GM18868 (cell line): Measurements from ENCODE around the gene DNAH1.

Experiments
- ATAC-seq: cut with Tn5 transposase; IDR thresholded peaks from one replicate; pipeline ENCODE4 v1.9.1; 2021; ENCODE audit warnings: mild to moderate bottlenecking, moderate library complexity; ENCODE audit not compliant: unreplicated experiment

Gene DNAH1

DNA sequence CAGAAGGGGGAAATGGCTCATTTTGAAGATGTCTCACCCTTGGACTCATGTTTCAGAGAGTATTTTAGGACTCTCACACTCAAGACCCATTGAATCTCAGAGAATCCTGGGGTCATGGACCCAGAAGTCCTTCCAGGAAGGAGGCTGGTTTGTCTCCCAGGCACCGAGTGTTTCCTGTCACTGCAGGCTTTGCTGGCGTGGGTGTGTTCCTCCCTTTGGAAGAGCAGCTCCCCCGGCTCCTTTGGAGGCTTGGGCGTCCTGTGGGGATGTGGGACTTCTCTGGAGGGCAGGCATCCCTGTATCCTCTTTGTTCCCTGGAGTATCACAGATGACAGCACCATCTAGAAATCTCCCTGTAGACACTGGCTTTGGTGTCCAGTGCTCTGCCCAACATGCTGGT is 40.0 kb downstream of the DNAH1 start:
- ATAC-seq, result no peak

DNA sequence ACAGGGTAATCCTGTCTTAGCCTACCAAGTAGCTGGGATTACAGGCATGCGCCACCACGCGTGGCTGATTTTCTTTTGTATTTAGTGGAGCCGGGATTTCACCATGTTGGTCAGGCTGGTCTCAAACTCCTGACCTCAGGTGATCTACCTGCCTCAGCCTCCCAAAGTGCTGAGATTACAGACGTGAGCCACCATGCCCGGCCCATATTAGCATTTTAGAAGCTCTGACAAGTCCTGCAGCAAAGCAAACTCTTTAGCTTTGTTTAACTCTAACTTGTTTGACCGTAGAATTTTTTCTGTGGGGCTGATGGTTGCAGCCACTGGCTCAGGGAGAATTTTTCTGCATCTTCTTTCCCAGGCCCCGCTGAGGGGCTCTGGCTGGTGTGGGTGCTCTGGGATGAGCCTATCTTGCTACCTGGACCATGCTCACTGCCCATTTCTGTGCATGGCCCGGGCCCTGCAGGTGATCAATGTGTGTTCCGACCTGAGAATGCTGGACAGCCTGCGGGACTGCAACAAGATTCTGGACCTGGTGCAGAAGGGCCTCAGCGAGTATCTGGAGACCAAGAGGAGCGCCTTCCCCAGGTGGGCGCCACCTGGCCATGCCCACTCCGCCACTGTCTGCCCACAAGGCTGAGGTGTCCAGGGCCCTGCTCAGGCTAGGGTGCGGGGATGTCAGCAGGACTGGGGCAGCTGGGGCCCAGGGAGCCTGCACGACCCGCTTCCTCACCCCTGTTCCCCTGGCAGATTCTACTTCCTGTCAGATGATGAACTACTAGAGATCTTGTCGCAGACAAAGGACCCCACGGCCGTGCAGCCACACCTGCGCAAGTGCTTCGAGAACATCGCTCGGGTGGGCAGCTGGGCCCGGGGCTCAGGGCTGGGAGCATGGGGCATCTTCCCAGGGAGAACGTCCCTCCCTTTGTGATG is 41.3 kb downstream of the DNAH1 start:
- no peak for ATAC-seq

DNA sequence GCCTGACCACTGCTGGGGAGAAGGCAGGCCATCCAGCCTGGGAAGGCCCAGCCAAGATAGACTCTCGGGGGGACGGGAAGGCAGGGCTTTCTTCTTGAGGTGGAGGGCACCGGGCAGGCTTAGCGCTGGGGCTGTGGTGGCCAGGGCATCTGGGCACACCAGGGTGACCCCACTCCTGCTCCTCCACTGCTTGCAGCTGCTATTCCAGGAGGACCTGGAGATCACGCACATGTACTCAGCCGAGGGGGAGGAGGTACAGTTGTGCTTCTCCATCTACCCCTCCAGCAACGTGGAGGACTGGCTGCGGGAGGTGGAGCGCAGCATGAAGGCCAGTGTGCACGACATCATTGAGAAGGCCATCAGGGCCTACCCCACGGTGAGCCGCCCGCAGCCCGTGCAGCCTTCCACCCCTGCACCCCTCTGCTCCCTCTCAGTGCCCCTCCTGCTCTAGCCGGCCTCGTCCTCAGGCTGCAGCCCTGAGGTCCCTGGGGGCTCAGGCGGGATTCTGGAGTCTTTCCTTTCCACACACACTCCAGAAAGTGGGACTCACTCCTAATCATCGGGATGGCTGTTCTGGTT is 42.3 kb downstream of the DNAH1 start:
- ATAC-seq, result no peak

DNA sequence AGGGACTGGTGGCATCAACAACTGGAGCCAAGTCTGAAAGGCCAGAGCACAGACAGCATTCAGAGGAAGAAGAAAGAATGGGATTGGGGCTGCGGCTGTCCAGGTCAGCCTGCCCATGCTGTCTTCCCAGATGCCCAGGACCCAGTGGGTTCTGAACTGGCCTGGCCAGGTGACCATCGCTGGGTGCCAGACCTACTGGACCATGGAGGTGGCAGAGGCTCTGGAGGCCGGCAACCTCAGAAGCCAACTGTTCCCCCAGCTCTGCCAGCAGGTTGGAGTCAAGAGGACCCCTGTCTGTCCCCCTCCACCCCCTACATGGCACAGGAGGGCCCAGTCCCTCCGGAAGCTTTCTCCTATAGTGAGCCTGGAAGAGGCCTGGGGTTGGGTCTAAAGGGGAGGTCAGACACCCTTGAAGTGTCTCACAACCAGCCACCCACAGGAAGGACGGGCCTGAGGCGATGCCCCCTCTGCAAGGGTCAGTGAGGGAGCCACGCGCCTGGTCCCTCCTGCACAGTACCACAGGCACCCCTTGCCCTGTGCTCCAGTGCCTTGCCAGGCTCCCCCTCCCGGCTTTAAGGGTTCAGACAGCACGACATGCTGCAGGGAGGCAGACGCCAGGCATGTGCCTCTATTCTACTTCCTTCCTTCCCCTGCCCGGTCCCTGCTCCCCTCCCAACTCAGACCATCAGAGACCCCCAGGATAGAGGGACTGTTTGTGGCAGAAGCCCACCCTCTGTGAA is 43.2 kb downstream of the DNAH1 start:
- ATAC-seq, result no peak

DNA sequence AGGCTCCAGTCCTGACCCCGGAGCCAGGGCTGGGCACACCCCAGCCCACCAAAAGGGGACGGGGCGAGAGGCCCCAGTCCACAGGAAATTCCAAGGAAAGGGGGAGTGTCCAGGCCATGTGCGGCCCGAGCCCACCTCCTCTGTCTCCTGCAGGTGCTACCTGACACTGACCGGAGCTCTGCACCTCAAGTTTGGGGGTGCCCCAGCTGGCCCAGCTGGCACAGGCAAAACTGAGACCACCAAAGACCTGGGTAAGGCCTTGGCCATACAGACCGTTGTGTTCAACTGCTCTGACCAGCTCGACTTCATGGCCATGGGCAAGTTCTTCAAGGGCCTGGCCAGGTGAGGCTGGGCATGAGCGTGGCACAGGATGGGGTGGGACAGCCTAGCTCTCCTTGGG is 44.9 kb downstream of the DNAH1 start:
- no peak for ATAC-seq

DNA sequence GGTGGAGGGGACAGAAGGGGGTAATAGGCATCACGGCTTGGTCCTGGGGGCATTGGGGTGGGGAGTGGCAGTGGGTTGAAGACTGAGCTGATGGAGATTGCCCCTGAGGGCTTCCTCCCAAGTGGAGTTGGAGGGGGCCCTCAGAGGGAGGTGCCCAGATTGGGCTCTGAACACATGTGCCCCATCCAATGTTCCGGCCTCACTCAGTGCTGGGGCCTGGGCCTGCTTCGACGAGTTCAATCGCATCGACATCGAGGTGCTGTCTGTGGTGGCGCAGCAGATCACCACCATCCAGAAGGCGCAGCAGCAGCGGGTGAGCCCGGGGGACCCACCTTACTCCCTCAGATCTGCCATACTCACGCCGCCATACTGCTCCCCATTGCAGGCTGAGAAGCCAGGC is 45.3 kb downstream of the DNAH1 start:
- ATAC-seq, result no peak

DNA sequence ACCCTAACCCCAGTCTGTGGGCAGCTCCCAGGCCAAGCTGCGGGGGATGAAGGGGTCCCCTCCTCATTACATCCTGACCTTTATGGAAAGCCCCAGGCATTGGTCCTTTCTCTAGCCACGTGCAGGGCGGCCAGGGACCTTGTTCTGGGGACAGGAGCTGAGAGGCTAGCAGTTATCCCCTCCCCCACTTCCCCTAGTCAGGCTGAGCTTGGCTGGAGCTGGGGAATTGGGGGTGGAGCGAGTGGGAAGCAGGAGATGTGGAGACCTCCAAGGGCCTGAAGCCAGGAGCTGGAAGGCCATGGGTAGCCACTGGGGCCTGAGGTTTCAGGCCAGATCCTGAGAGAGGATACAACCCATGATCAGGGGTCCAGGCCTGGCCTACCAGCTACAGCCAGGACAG is 45.8 kb downstream of the DNAH1 start:
- no peak for ATAC-seq

DNA sequence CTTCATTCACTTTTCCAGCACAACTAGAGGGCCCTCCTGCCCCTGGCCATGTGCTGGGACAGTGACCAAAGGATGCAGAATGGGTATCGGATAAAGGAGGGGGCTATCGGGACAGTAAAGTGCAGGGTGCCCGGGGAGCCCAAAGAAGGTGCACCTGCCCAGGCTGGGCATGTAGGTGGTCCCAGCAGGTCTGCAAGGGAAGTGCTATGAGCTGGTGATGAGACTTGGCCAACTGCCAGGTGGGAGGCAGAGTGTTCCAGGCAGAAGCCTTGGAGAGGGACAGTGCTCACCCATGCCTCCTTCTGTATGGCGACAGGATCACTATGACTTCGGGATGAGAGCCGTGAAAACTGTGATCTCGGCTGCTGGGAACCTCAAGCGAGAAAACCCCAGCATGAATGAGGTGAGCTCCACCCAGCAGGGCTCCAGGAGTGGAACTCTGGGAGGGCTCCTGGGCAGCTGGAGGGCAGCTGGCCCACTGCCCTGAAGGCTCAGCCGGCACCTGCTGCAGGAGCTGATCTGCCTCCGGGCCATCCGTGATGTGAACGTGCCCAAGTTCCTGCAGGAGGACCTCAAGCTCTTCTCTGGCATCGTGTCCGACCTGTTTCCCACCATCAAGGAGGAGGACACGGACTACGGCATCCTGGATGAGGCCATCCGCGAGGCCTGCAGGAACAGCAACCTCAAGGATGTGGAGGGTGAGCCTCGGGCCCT is 48.4 kb downstream of the DNAH1 start:
- no peak for ATAC-seq

DNA sequence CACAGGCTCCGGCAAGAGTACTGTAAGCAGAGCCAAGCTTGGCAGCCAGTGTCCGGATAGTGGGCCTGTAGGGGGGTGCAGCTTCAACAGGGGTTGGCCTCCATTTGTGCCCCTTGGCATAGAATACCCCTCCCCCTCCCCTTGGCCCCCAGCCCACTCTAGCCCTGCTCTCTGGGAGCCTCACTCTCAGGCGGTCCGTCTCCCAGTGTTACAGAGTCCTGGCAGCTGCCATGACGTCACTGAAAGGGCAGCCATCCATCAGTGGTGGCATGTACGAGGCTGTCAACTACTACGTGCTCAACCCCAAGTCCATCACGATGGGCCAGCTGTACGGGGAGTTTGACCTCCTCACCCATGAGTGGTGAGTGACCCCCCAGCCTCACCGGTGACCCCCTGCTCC is 50.4 kb downstream of the DNAH1 start:
- no peak for ATAC-seq

DNA sequence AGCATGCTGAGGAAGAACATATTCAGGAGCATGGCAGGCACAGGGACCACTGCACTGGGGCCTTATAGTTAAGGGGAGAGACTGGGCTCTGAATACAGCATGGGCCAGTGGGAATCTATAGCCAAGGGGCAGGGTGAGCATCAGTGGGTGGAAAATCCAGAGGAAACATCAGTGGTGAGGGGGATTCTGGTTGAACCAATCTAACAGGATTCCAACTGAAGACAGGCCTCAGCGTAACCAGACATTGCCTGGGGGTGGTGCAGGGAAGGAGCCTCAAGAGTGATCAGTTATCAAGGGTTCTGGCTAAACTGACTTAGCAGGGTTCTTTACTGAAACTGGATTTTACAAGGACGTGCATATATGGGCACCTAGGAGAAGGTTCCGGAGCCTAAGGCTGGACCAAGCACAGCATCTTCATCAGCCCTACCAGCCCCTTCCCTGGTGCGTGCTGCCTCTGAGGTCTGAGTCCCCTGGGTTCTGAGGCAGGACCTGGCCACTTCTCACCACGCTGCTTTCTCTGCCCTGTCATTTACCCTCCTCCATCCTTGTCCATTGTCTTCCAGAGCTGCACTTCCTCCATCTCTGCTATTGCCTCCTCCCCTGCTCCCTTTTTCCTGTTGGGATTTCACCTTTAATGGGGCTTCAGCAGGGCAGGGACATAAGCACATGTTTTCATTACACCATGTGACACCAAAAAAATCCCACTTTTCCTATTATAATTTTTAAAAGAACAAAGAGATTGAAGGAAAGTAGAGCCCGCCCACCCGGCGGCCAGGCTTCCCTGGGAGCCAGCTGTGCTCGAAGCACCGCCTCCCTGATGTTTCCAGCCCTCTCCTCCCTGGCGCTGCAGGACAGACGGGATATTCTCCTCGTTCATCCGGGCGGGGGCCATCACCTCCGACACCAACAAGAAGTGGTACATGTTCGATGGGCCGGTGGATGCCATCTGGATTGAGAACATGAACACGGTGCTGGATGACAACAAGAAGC is 52.1 kb downstream of the DNAH1 start:
- ATAC-seq, result no peak

DNA sequence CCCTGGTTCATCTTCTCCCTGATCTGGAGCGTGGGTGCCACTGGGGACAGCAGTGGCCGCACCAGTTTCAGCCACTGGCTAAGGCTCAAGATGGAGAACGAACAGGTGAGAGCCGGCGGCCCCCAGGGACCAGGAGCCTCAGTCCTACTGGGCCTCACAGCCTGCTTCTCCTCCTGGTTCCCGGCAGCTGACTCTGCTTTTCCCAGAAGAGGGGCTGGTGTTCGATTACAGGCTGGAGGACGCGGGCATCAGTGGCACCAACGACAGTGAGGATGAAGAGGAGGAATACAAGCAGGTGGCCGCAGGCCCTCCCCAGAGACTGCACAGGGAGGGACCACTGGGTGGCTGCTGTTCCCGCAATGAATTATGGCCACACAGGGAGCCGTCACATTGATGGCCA is 54.4 kb downstream of the DNAH1 start:
- ATAC-seq, result no peak

DNA sequence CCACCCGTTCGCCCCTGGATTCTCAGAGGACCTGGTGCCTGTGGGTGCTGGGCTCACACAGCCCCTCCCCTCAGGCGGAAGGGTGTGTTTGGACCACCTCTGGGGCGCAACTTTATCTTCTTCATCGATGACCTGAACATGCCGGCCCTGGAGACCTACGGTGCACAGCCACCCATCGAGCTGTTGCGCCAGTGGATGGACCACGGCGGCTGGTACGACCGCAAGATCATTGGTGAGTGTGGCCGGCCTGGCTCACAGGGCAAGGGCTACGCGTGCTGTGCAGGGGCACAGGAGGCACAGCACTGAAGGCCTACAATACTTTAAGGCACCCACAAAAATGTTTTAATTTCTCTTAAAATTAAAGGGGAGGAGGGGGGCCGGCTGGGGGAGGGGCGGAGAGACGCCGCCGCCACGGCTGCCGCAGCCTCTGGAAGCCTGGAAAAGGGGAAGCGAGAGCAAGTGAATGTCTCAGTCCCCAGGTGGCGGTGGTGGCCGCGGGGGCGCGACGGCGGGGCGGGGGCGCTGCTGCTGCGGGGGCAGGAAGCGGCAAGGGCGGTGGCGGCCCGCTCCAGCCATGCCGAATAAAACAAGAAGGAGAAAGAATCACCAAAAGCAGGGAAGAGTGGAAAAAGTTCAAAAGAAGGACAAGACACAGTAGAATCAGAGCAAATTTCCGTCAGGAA is 56.8 kb downstream of the DNAH1 start:
- ATAC-seq, result no peak

DNA sequence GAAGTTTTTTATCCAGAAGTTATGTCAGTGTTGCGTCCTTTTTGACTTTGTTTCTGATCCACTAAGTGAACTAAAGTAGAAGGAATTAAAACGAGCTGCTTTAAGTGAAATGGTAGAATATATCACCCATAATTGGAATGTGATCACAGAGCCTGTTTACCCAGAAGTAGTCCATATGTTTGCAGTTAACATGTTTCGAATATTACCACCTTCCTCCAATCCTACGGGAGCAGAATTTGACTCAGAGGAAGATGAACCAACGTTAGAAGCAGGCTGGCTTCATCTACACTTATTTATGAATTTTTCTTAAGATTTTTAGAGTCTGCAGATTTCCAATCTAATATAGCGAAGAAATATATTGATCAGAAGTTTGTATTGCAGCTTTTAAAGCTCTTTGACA is 57.6 kb downstream of the DNAH1 start:
- no peak for ATAC-seq

DNA sequence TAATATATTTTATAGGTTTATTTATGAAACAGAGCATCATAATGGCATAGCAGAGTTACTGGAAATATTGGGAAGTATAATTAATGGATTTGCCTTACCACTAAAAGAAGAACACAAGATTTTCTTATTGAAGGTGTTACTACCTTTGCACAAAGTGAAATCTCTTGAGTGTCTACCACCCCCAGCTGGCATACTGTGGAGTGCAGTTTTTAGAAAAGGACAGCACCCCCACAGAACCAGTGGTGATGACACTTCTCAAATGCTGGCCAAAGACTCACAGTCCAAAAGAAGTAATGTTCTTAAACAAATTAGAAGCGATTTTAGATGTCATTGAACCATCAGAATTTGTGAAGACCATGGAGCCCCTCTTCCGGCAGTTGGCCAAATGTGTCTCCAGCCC is 58.1 kb downstream of the DNAH1 start:
- no peak for ATAC-seq

DNA sequence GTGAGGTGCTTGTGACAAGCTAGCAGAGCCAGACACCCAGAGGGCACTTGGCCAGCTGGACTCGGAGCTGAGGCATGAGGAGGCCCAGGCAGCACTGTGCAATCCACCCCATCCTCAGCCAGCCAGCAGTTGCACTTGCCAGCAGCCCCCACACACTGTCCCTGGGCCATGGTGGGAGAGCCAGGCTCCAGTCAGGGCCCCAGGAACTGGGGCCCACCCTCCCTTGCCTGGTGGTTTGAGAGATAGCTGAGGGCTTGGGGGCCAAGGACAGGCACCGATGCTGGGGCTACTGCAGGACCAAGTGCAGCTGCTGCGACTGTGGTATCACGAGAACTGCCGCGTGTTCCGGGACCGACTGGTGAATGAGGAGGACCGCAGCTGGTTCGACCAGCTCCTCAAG is 63.5 kb downstream of the DNAH1 start:
- ATAC-seq, result no peak

DNA sequence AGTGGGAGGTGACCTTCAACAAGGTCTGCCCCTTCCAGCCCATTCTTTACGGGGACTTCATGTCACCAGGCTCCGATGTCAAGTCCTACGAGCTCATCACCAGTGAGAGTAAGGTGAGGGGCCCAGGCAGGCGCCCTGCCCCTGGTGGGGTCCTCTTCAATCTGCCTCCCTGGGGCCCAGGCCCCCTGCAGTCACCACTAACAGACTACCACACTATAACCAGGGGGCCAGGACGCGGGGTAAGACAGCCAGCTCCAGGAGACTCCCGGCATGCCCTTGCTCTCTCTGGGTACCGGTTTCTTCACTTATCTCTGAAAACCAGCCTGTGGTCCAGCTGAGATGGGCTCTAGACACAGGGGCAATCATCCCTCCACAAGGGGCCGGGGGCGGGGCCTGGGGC is 63.9 kb downstream of the DNAH1 start:
- ATAC-seq, result no peak

DNA sequence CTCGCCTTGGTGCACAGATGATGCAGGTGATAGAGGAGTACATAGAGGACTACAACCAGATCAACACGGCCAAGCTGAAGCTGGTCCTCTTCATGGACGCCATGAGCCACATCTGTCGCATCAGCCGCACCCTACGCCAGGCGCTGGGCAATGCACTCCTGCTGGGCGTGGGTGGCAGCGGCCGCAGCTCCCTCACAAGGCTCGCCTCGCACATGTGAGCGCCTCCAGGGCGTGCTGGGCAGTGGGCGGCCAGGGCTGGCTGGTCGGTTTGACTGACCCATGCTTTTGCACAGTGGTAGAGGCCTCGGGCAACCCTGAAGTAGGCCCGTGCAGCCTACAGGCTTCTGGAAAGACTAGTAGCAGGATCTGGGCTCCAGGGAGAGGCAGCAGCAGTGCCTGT is 65.5 kb downstream of the DNAH1 start:
- no peak for ATAC-seq

DNA sequence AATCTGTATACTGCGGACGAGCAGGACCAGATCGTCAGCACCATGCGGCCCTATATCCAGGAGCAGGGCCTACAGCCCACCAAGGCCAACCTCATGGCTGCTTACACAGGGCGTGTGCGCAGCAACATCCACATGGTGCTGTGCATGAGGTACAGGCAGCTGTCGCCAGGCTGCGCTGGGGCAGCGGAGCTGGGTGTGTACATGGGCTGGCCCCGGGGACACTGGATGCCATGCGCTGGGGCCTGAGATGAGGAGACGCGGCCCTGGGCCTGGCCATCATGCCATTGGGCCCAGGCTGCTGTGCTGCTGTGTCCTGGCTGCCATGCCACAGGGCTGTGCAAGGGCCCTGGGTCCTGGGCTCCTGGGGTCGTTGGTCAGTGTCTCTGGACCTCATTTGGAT is 67.3 kb downstream of the DNAH1 start:
- no peak for ATAC-seq

DNA sequence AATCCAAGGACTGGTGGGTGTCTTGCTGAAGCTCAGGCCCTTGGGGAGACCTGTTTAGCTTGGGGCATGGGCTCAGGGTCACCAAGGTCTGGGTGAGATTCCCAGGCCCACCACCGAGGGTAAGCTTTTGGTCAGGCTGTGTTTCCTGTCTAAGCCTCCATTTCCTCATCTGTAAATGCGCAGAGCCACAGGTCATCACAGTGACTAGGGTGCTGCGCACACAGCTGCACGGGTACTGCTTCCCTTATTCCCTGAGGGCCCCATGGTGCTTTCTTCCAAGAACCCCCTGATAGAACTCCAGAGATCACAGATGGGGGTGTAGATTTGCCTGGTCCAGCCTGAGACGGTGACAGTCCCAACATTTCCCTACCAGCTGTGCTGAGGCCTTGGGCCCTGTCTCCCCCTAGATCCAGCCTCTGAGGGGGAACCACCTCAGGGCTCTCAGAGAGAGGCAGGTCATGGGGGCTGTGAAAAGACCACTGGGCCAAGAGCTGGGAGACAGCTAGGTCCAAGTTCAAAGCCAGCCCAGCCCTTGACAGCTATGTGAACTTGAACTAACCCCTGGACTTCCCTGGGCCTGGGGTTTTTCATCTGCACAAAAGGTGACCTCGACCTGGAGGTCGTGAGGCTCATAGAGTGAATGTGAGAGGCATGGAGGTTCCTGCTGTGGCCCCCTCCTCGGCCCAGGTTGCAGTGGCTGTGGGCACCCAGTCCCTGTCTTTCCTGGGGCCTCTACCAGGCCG is 68.1 kb downstream of the DNAH1 start:
- no peak for ATAC-seq
